ENCODE measurements around the gene FBH1. TPM values are rescaled to one million over a fixed set of nuclear protein-coding genes. Genes with fewer than 3 reads are reported as not detected.

Gene FBH1
- total and polyA plus RNA-seq, 4 donors, result 52.8 to 95.5 (median 65.8) TPM

DNA sequence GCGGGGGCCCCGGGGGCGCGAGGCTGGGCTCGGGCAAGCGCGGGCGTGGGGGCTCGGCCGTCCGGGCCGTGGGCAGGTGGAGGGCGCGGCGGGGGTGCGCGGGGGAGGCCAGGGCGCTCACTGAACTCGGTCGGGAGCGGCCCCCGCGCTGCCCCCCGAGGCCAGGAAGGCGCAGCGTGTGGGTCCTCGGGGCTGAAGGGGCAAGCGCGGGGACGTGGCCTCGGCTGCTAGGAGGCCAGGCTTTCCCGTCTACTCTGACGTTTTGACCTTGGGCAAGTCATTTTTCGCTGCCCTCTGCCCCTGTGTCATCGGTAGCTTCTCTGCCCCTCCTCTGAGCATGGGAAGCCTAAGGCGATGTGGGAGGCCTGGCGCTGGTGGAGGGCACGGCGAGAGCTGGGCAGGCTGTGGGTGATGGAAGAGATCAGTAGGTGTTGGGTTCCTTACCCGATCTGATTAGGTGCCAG lies 441 bp downstream of the FBH1 start:
- no peaks in the 10 kb centered on the region for H3K9me3 ChIP-seq (ENCODE audit: control insufficient read depth, insufficient read depth, low read length)
- no peaks in the 10 kb centered on the region for H3K27me3 ChIP-seq (ENCODE audit: control insufficient read depth, insufficient read depth, low read length)
- H3K4me1 ChIP-seq (ENCODE audit: control insufficient read depth, insufficient read depth, low read length), result peaks cover 25% of the 10 kb centered on the region
- H3K27ac ChIP-seq (ENCODE audit: low read depth, low read length), result peak overlapping the region; percentile 57
- H3K4me3 ChIP-seq (ENCODE audit: low read depth, low read length), result peak overlapping the region; percentile 69
- WGBS (ENCODE audit: insufficient coverage), result 1% methylated on average over 40 of the region's 40 CpGs
- DNase-seq (ENCODE audit: low read depth in 4 of 6, low spot score in 6 of 6), result peak in 2 of 6 donors; percentile 4 to 21
- peaks cover 10% of the 10 kb centered on the region for H3K36me3 ChIP-seq (ENCODE audit: control insufficient read depth, insufficient read depth, low read length)

DNA sequence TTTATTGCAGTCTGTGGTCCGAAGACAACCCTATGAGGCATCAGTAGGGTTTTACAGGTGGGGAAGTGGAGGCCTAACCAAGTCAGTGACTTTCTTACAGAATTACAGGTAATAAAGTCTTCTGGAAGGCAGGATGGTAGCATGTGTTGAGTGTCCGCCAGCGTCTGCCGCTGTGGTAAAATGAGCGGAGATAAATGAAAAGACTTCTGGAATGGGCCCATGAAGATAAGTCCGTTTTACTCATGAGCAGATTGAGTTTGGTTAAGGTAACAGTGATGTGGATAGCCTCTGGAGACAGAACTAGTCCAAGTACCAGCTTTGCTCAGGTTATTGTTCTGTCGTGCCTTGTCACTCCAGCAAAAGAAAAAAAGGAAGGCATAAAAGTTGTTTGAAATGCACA lies 966 bp downstream of the FBH1 start:
- Histone ChIP-seq H3K36me3 (ENCODE audit: control insufficient read depth, insufficient read depth, low read length) (peaks cover 14% of the 10 kb centered on the region), H3K27ac (ENCODE audit: low read depth, low read length) (peak overlapping the region; percentile 57), H3K4me1 (ENCODE audit: control insufficient read depth, insufficient read depth, low read length) (peaks cover 25% of the 10 kb centered on the region), H3K27me3 (ENCODE audit: control insufficient read depth, insufficient read depth, low read length) (no peaks in the 10 kb centered on the region), H3K9me3 (ENCODE audit: control insufficient read depth, insufficient read depth, low read length) (no peaks in the 10 kb centered on the region), H3K4me3 (ENCODE audit: low read depth, low read length) (peak overlapping the region; percentile 69)
- 76% methylated on average over 7 of the region's 7 CpGs for WGBS (ENCODE audit: insufficient coverage)
- no peak for DNase-seq (ENCODE audit: low read depth in 4 of 6, low spot score in 6 of 6)

DNA sequence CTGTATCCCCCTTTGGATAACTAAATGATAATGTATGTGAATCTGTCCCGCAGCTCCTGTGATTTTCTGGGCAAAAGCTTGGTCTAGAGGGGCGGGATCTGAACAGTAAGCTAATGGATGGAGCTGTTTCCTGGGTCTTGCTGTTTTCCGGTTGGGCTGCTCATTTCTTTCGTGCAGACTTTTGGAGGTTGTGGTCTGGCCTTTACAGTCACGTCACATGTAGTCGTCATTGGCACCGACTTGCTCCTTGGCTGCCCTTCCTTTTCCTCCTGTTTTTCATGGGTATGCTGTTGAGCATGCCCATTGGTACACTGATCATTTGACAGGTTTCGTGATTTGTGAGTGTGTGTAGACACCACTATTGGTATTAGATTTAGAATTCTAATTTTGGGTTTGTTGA lies 2.0 kb downstream of the FBH1 start:
- Histone ChIP-seq H3K36me3 (ENCODE audit: control insufficient read depth, insufficient read depth, low read length) (peaks cover 14% of the 10 kb centered on the region), H3K27me3 (ENCODE audit: control insufficient read depth, insufficient read depth, low read length) (no peaks in the 10 kb centered on the region), H3K9me3 (ENCODE audit: control insufficient read depth, insufficient read depth, low read length) (no peaks in the 10 kb centered on the region), H3K27ac (ENCODE audit: low read depth, low read length) (no peak overlapping the region), H3K4me1 (ENCODE audit: control insufficient read depth, insufficient read depth, low read length) (peaks cover 25% of the 10 kb centered on the region), H3K4me3 (ENCODE audit: low read depth, low read length) (no peak overlapping the region)
- WGBS (ENCODE audit: insufficient coverage), result 87% methylated on average over 6 of the region's 8 CpGs
- DNase-seq (ENCODE audit: low read depth in 4 of 6, low spot score in 6 of 6), result no peak

DNA sequence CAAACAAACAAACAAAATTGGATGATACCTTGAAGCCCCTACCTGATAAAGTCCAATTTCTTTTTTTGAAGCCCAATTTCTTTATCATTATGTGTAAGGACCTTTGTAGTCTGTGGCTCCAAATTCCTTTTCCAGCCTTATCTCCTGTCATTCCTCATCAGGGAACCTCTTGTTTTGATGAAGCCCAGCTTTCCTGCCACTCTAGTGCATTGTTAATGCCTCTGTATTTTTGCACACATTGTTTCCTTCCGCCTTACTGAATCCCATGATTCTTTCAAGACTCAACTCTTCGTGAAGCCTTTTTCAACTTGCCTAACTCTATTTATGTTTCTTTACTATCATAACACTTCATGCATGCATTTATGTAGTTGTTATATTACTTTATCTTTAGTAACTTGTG lies 3.3 kb downstream of the FBH1 start:
- no peak for DNase-seq (ENCODE audit: low read depth in 4 of 6, low spot score in 6 of 6)
- Histone ChIP-seq H3K36me3 (ENCODE audit: control insufficient read depth, insufficient read depth, low read length) (peaks cover 14% of the 10 kb centered on the region), H3K9me3 (ENCODE audit: control insufficient read depth, insufficient read depth, low read length) (peaks cover 2% of the 10 kb centered on the region), H3K4me3 (ENCODE audit: low read depth, low read length) (no peak overlapping the region), H3K27ac (ENCODE audit: low read depth, low read length) (no peak overlapping the region), H3K4me1 (ENCODE audit: control insufficient read depth, insufficient read depth, low read length) (peaks cover 19% of the 10 kb centered on the region), H3K27me3 (ENCODE audit: control insufficient read depth, insufficient read depth, low read length) (no peaks in the 10 kb centered on the region)
- WGBS (ENCODE audit: insufficient coverage), result 100% methylated on average over 1 of the region's 2 CpGs

DNA sequence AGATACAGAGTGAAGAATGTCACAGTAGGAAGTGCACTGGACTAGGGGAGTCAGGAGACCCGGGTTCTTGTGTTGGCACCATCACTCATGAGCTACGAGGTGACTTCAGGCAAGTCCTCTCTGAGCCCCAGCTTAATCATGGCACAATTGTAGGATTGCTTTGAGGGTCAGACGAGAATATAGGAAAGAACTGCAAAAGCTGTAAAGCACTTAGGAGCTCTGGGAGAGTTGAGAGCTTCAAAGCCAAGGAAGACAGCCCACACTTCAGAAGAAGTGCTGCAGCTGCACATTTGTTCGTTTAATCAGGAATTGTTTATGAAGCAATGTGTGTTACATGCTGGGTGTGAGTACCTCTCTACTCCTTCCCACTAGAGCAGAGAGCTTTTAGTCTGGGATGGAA lies 4.4 kb downstream of the FBH1 start:
- Histone ChIP-seq H3K36me3 (ENCODE audit: control insufficient read depth, insufficient read depth, low read length) (peaks cover 14% of the 10 kb centered on the region), H3K27ac (ENCODE audit: low read depth, low read length) (no peak overlapping the region), H3K4me3 (ENCODE audit: low read depth, low read length) (no peak overlapping the region), H3K4me1 (ENCODE audit: control insufficient read depth, insufficient read depth, low read length) (peaks cover 13% of the 10 kb centered on the region), H3K27me3 (ENCODE audit: control insufficient read depth, insufficient read depth, low read length) (no peaks in the 10 kb centered on the region), H3K9me3 (ENCODE audit: control insufficient read depth, insufficient read depth, low read length) (peaks cover 2% of the 10 kb centered on the region)
- 91% methylated on average over 2 of the region's 4 CpGs for WGBS (ENCODE audit: insufficient coverage)
- no peak for DNase-seq (ENCODE audit: low read depth in 4 of 6, low spot score in 6 of 6)

DNA sequence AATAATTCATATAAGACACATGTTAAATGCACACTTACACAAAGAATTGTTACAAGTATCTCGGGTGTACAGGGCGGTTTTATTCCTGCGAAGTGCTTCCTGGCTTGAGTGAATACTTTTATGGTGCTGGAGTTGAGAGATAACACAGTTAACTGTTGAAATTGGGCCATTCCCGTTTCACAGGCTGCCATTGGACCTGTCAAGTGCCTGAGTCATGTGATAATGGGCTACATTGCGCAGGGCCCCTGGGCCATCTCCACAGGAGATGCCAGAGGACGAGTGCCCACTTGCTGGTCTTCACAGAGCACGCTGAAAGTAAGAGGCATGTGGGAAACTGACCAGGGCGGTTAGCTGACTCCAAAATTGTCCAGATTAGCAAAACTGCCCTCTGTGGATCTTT lies 4.8 kb downstream of the FBH1 start:
- H3K4me3 ChIP-seq (ENCODE audit: low read depth, low read length), result no peak overlapping the region
- no peaks in the 10 kb centered on the region for H3K27me3 ChIP-seq (ENCODE audit: control insufficient read depth, insufficient read depth, low read length)
- 90% methylated on average over 7 of the region's 8 CpGs for WGBS (ENCODE audit: insufficient coverage)
- no peak for DNase-seq (ENCODE audit: low read depth in 4 of 6, low spot score in 6 of 6)
- peaks cover 14% of the 10 kb centered on the region for H3K36me3 ChIP-seq (ENCODE audit: control insufficient read depth, insufficient read depth, low read length)
- peaks cover 13% of the 10 kb centered on the region for H3K4me1 ChIP-seq (ENCODE audit: control insufficient read depth, insufficient read depth, low read length)
- H3K9me3 ChIP-seq (ENCODE audit: control insufficient read depth, insufficient read depth, low read length), result peaks cover 2% of the 10 kb centered on the region
- H3K27ac ChIP-seq (ENCODE audit: low read depth, low read length), result no peak overlapping the region

DNA sequence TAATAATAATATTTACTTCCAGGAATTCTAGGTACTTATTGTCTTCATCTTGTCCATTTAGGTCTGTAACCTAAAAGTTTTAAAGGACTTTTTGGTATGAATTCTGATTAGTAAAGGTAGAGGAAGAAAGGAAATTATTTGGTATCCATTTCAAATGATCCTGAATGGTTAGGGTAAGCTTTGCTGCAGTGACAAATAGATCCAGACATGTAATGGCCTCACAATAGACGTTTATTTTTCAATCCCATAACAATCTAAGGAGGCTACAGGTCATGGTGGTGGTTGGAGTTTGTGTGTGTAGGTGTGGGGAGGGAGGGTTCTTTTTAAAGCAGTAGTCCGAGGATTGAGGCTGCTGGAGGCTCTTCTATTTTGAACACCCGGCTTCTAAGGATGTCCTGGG lies 5.3 kb downstream of the FBH1 start:
- no peak overlapping the region for H3K4me3 ChIP-seq (ENCODE audit: low read depth, low read length)
- 88% methylated on average over 1 of the region's 3 CpGs for WGBS (ENCODE audit: insufficient coverage)
- H3K36me3 ChIP-seq (ENCODE audit: control insufficient read depth, insufficient read depth, low read length), result peaks cover 17% of the 10 kb centered on the region
- H3K27ac ChIP-seq (ENCODE audit: low read depth, low read length), result no peak overlapping the region
- H3K27me3 ChIP-seq (ENCODE audit: control insufficient read depth, insufficient read depth, low read length), result no peaks in the 10 kb centered on the region
- H3K9me3 ChIP-seq (ENCODE audit: control insufficient read depth, insufficient read depth, low read length), result peaks cover 2% of the 10 kb centered on the region
- peaks cover 13% of the 10 kb centered on the region for H3K4me1 ChIP-seq (ENCODE audit: control insufficient read depth, insufficient read depth, low read length)
- no peak for DNase-seq (ENCODE audit: low read depth in 4 of 6, low spot score in 6 of 6)

DNA sequence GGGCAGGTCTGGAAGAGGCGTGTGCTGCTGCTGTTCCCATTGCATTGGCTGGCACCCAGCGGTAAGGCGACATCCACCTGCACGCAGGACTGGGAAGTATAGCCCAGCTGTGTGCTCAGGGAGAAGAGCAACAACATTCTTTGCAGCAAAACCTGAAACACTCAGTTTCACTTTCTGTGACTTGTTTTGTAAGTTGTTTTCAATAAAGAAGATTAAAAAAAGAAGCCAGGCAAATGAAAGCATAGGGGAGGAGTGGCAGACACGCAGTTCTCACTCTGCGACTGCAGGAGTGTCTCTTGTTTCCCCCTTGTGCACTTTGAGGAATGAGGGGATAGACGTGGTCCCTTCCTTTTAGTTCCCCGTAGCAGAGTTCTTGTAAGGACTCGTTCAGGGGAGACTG lies 5.8 kb downstream of the FBH1 start:
- peaks cover 9% of the 10 kb centered on the region for H3K4me1 ChIP-seq (ENCODE audit: control insufficient read depth, insufficient read depth, low read length)
- H3K9me3 ChIP-seq (ENCODE audit: control insufficient read depth, insufficient read depth, low read length), result peaks cover 2% of the 10 kb centered on the region
- DNase-seq (ENCODE audit: low read depth in 4 of 6, low spot score in 6 of 6), result no peak
- no peak overlapping the region for H3K27ac ChIP-seq (ENCODE audit: low read depth, low read length)
- no peaks in the 10 kb centered on the region for H3K27me3 ChIP-seq (ENCODE audit: control insufficient read depth, insufficient read depth, low read length)
- peaks cover 17% of the 10 kb centered on the region for H3K36me3 ChIP-seq (ENCODE audit: control insufficient read depth, insufficient read depth, low read length)
- 86% methylated on average over 6 of the region's 9 CpGs for WGBS (ENCODE audit: insufficient coverage)
- no peak overlapping the region for H3K4me3 ChIP-seq (ENCODE audit: low read depth, low read length)

DNA sequence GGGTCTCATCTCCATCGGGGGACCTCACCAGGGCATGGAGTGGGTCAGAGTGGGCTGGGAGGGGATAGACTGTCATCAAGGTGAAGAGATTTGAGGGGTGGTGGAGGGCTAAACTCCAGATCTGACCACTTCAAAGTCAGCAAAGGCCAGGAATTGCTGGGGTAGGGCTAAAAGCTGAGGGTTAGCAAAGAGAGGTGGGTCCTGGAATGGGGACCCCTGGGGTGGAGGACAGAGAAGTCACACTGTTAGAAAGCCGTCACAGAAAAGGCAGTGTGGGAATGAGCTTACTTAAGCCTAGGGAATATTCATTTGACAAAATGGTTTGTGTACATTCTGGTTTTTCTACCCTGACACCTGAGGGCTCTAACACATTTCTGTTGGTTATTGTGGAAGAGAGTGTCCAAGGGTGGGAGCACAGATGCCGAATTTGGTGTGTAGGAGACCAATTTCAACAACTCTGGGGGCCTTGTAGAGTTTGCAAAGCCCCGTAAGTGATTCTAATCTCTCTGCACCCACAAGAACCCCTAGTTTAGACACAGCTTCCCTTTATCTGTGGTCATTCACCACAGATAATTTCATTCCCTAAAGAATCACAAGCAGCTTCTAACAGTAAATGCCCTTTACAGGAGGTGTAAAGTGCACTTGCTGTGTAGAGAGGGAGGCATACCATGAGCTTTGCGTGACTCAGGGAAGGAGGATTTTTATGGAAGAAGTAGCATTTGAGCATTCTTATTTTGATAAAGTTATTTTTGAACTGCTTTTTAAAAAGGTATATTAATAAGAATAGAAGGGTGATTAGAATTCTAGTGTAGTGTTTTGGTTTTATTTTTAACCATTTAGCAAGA lies 6.4 kb downstream of the FBH1 start:
- no peak overlapping the region for H3K4me3 ChIP-seq (ENCODE audit: low read depth, low read length)
- peaks cover 17% of the 10 kb centered on the region for H3K36me3 ChIP-seq (ENCODE audit: control insufficient read depth, insufficient read depth, low read length)
- peaks cover 2% of the 10 kb centered on the region for H3K9me3 ChIP-seq (ENCODE audit: control insufficient read depth, insufficient read depth, low read length)
- H3K27ac ChIP-seq (ENCODE audit: low read depth, low read length), result no peak overlapping the region
- peaks cover 3% of the 10 kb centered on the region for H3K4me1 ChIP-seq (ENCODE audit: control insufficient read depth, insufficient read depth, low read length)
- 81% methylated on average over 2 of the region's 5 CpGs for WGBS (ENCODE audit: insufficient coverage)
- no peak for DNase-seq (ENCODE audit: low read depth in 4 of 6, low spot score in 6 of 6)
- H3K27me3 ChIP-seq (ENCODE audit: control insufficient read depth, insufficient read depth, low read length), result no peaks in the 10 kb centered on the region

DNA sequence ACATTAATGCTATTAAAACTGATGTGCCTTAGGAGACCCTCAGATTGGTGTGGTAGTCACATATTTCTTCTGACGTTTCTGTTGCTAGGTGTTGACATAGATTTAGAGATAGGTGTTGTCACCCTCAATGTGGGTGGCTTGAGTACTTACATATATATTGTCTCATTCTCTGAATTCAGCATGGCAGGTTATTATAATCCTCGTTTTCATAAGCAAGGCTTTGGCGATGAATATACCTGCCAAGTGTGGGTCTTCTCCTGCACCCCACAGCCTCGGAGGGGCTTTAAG lies 7.0 kb downstream of the FBH1 start:
- Histone ChIP-seq H3K4me1 (ENCODE audit: control insufficient read depth, insufficient read depth, low read length) (no peaks in the 10 kb centered on the region), H3K36me3 (ENCODE audit: control insufficient read depth, insufficient read depth, low read length) (peaks cover 17% of the 10 kb centered on the region), H3K27ac (ENCODE audit: low read depth, low read length) (no peak overlapping the region), H3K9me3 (ENCODE audit: control insufficient read depth, insufficient read depth, low read length) (peaks cover 2% of the 10 kb centered on the region), H3K4me3 (ENCODE audit: low read depth, low read length) (no peak overlapping the region), H3K27me3 (ENCODE audit: control insufficient read depth, insufficient read depth, low read length) (no peaks in the 10 kb centered on the region)
- DNase-seq (ENCODE audit: low read depth in 4 of 6, low spot score in 6 of 6), result no peak
- 100% methylated on average over 2 of the region's 4 CpGs for WGBS (ENCODE audit: insufficient coverage)

All from spinal cord (tissue), 10 donors.